Measurements from ENCODE around the gene RAB27A.

RAB27A gene

GRCh38 chr15:55221090-55222011, 68.3 kb downstream of the RAB27A start:
- DNase-seq: peak; percentile 54 to 79

GRCh38 chr15:55220606-55221005, 69.0 kb downstream of the RAB27A start:
- DNase-seq: no peak

GRCh38 chr15:55218056-55218455, 71.6 kb downstream of the RAB27A start:
- DNase-seq: no peak

DNA sequence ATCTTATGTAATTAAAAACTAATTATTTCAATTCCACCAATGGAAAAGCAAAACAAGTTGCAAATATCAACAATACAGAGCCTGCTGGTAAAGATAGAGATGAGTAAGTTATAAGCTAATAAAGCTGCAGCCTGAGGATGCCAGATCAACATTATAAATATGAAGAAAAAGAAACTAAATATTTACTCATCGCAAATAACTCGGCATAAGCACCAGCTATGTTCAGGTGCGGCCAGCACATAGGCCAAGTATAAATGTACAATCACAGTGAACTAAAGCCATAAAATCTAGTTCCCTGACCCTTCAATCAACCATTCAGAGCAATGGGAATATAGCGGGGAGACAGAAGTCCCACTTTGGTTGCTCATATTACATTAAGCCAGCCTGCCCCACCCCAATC, 85.1 kb downstream of the RAB27A start:
- no peak for DNase-seq

GRCh38 chr15:55202206-55202605, 87.4 kb downstream of the RAB27A start:
- DNase-seq: no peak

DNA sequence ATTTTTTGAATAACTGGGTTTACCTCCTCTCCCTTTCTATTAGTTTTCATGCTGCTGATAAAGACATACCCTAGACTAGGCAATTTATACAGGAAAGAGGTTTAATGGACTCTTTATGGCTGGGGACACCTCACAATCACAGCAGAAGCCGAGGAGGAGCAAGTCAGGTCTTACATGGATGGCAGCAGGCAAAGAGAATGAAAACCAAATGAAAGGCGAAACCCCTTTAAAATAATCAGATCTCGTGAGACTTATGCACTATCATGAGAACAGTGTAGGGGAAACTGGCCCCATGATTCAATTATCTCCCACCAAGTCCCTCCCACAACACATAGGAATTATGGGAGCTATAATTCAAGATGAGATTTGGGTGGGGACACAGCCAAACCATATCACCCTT, 90.9 kb downstream of the RAB27A start:
- DNase-seq: no peak

- no peak for DNase-seq
Observed at GRCh38 chr15:55197719-55198118, 91.9 kb downstream of the RAB27A start.

DNA sequence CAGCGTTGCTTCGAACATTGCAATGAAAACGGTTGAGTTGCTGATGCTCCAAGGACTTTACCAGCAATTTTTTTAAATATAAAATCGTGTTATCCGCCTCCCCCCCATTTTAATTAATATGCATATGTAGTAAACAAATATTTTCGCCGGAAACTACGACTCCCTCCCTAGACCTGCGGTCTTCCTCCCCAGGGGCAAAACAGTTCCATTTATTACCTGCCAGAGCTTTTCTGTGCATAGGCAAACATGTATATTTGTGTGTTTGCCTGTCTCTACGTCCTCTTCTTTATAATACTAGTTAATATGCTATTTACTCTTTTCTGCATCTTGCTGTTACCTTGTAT, 92.3 kb downstream of the RAB27A start:
- no peak for DNase-seq

GRCh38 chr15:55196458-55197361, 92.9 kb downstream of the RAB27A start, which contains the start of gene RSL24D1:
Gene RSL24D1, minus strand, starts transcription at chr15:55196941. Its CDS starts 51 bp downstream, at chr15:55196890.
- DNase-seq: peak; percentile 99

GRCh38 chr15:55195996-55196395, 93.6 kb downstream of the RAB27A start:
- DNase-seq: no peak

DNA sequence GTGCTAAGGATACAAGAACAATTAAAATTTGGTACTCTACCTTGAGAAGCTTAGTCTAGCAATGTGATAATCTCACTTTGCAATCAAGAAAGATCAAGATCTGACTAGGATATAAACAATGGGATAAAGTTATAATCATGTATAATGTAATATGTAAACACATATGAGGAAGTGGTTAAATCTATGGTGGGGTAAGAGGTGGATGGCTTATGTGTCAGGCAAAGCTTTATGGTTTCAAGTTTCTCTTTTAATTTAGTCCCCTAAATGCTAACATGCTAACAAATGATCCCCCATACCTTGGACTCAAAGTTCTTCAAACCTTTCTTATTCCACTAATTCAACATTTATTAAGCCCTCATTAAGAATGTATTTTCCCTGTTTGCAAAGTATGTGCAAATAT, 95.4 kb downstream of the RAB27A start:
- DNase-seq: no peak

- DNase-seq: no peak
Observed at GRCh38 chr15:55186331-55186730, 103.3 kb downstream of the RAB27A start.

DNA sequence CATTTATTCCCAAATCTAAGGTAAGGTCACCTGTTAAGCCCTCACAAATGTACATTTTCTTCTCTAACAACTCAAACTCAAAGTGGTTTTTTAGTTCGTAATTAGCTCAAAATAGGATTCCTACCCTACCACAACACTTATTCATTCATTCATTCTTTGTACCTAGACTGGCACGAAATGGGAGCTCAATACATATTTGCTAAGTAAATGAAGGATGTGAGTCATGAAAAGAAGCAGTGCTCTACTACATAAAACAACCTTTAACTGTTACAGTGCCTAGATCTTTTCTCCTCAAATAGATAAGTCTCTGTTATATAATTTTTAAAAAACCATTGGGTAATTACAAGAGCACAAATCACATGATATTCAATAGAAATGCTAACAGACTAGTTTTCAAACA, 105.9 kb downstream of the RAB27A start:
- no peak for DNase-seq

GRCh38 chr15:55179141-55179540, 110.5 kb downstream of the RAB27A start:
- no peak for DNase-seq

GRCh38 chr15:55170361-55170760, 119.3 kb downstream of the RAB27A start:
- no peak for DNase-seq

GRCh38 chr15:55168350-55168974, 121.2 kb downstream of the RAB27A start:
- peak; percentile 49 to 78 for DNase-seq

DNA sequence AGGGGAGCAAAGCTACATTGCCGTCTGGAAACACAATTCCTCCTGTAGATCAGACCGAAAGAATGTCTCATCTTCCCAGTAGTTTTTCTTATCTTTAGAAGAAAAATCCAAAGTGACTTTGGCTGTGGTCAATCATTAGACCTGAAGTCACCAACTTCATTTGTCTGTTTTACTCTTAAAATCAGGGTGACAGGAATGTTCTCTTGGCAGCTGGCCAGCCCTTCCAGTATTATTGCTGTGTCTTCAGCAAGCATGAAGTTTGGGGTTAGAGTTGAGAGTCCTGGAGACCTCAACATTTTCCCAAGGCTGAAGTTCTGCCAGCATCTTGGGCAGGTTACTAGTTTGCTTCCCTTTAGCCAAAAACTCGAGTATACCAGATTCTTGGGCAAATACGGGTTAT, 125.3 kb downstream of the RAB27A start:
- no peak for DNase-seq

All from SW 1271 (cell line).